ENCODE data around the gene MAB21L3. TPM values are rescaled to one million over a fixed set of nuclear protein-coding genes. Genes with fewer than 3 reads are reported as not detected.

MAB21L3 gene
- total RNA-seq, 2 experiments from 2014 or later = not detected

GRCh38 chr1:116172666-116173065 lies 61.5 kb downstream of the MAB21L3 start:
- TF ChIP-seq, protein P1, sequence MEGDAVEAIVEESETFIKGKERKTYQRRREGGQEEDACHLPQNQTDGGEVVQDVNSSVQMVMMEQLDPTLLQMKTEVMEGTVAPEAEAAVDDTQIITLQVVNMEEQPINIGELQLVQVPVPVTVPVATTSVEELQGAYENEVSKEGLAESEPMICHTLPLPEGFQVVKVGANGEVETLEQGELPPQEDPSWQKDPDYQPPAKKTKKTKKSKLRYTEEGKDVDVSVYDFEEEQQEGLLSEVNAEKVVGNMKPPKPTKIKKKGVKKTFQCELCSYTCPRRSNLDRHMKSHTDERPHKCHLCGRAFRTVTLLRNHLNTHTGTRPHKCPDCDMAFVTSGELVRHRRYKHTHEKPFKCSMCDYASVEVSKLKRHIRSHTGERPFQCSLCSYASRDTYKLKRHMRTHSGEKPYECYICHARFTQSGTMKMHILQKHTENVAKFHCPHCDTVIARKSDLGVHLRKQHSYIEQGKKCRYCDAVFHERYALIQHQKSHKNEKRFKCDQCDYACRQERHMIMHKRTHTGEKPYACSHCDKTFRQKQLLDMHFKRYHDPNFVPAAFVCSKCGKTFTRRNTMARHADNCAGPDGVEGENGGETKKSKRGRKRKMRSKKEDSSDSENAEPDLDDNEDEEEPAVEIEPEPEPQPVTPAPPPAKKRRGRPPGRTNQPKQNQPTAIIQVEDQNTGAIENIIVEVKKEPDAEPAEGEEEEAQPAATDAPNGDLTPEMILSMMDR (IDR thresholded peaks at IDR 0.05) = no peak
- ATAC-seq (ENCODE audit: poor library complexity) = no peak
- no peaks in the 10 kb centered on the region for H3K27me3 Mint-ChIP-seq
- intact Hi-C loops (cut with DNase I, micrococcal nuclease) = no loop called here
- H3K9me3 Mint-ChIP-seq = no peaks in the 10 kb centered on the region
- Histone ChIP-seq H3K27ac (ENCODE audit: low read depth in 1 of 2, low read length in 2 of 2) (no peak overlapping the region), H3K4me3 (ENCODE audit: low read length) (no peak overlapping the region), H3K36me3 (ENCODE audit: insufficient read depth, low read length) (no peaks in the 10 kb centered on the region), H3K4me1 (ENCODE audit: insufficient read depth, low read length) (peaks cover 18% of the 10 kb centered on the region), H3K27me3 (ENCODE audit: control insufficient read depth in 1 of 2, insufficient read depth in 2 of 2, low read length in 2 of 2) (no peaks in the 10 kb centered on the region), H3K9me3 (ENCODE audit: control insufficient read depth in 1 of 2, insufficient read depth in 1 of 2, low read length in 2 of 2) (no peaks in the 10 kb centered on the region)
- no peak for DNase-seq
- no peaks in the 10 kb centered on the region for H3K36me3 Mint-ChIP-seq (ENCODE audit: low read depth)
- peaks cover 12% of the 10 kb centered on the region for H3K4me1 Mint-ChIP-seq (ENCODE audit: low read depth)
- POLR2A ChIA-PET = no interaction called here
- H3K27ac Mint-ChIP-seq = no peak overlapping the region
- CTCF ChIA-PET = no interaction called here
- H3K4me3 Mint-ChIP-seq = no peak overlapping the region

DNA sequence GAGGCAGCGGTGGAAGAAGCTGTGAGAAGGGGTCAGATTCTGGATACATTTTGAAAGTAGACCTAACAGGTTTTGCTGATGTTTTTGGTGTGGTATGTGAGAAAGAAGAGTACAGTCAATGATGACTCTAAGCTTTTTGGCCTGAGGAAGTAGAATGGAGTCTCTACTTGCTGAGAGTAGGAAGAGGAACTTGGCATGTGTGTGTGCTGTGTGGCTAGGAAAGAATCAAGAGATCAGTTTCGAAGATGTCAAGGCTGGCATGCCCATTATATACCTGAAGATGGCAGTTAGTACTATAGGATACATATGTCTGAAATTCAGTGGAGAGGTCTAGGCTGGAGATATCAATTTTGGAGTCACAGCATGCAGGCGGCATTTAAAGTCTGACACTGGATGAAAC lies 64.4 kb downstream of the MAB21L3 start:
- Mint-ChIP-seq H3K4me3 (no peak overlapping the region), H3K9me3 (no peaks in the 10 kb centered on the region), H3K27me3 (no peaks in the 10 kb centered on the region), H3K36me3 (ENCODE audit: low read depth) (no peaks in the 10 kb centered on the region), H3K27ac (no peak overlapping the region), H3K4me1 (ENCODE audit: low read depth) (no peaks in the 10 kb centered on the region)
- H3K36me3 ChIP-seq (ENCODE audit: insufficient read depth, low read length) = no peaks in the 10 kb centered on the region
- no peak overlapping the region for H3K27ac ChIP-seq (ENCODE audit: low read depth in 1 of 2, low read length in 2 of 2)
- no peaks in the 10 kb centered on the region for H3K9me3 ChIP-seq (ENCODE audit: control insufficient read depth in 1 of 2, insufficient read depth in 1 of 2, low read length in 2 of 2)
- intact Hi-C loops (cut with DNase I, micrococcal nuclease) = no loop called here
- TF ChIP-seq, protein P1 (IDR thresholded peaks at IDR 0.05) = no peak
- no peak overlapping the region for H3K4me3 ChIP-seq (ENCODE audit: low read length)
- no peak for DNase-seq
- POLR2A ChIA-PET = no interaction called here
- no peaks in the 10 kb centered on the region for H3K27me3 ChIP-seq (ENCODE audit: control insufficient read depth in 1 of 2, insufficient read depth in 2 of 2, low read length in 2 of 2)
- CTCF ChIA-PET = no interaction called here
- peaks cover 4% of the 10 kb centered on the region for H3K4me1 ChIP-seq (ENCODE audit: insufficient read depth, low read length)
- no peak for ATAC-seq (ENCODE audit: poor library complexity)

- no peak for ATAC-seq (ENCODE audit: poor library complexity)
- Mint-ChIP-seq H3K4me3 (no peak overlapping the region), H3K36me3 (ENCODE audit: low read depth) (no peaks in the 10 kb centered on the region), H3K4me1 (ENCODE audit: low read depth) (no peaks in the 10 kb centered on the region), H3K27me3 (no peaks in the 10 kb centered on the region), H3K27ac (no peak overlapping the region), H3K9me3 (no peaks in the 10 kb centered on the region)
- no peaks in the 10 kb centered on the region for H3K36me3 ChIP-seq (ENCODE audit: insufficient read depth, low read length)
- ChIA-PET CTCF (no interaction called here), POLR2A (no interaction called here)
- peaks cover 4% of the 10 kb centered on the region for H3K4me1 ChIP-seq (ENCODE audit: insufficient read depth, low read length)
- H3K9me3 ChIP-seq (ENCODE audit: control insufficient read depth in 1 of 2, insufficient read depth in 1 of 2, low read length in 2 of 2) = no peaks in the 10 kb centered on the region
- no peak for DNase-seq
- no peak overlapping the region for H3K27ac ChIP-seq (ENCODE audit: low read depth in 1 of 2, low read length in 2 of 2)
- H3K4me3 ChIP-seq (ENCODE audit: low read length) = no peak overlapping the region
- TF ChIP-seq, protein P1 (IDR thresholded peaks at IDR 0.05) = no peak
- intact Hi-C loops (cut with DNase I, micrococcal nuclease) = no loop called here
- H3K27me3 ChIP-seq (ENCODE audit: control insufficient read depth in 1 of 2, insufficient read depth in 2 of 2, low read length in 2 of 2) = no peaks in the 10 kb centered on the region
These were observed 65.1 kb downstream of the MAB21L3 start for GRCh38 chr1:116176306-116176789.

Measured in CD4-positive, alpha-beta T cell (primary cell).